OCI-LY3 (cell line): ENCODE measurements around the gene ATP1A3.

Experiments used
- H2AFZ ChIP-seq: fragments of 200-600, 300-600 bp; shearing (Covaris generic); 2 replicates; pipeline ENCODE4 v1.6.0; 2014; ENCODE audit warnings: antibody characterized with exemption, low read depth, low read length
- H3K27ac ChIP-seq: fragments of 200-600, 300-600 bp; sonication (generic); 2 replicates; pipeline ENCODE4 v1.5.1; 2014; ENCODE audit warnings: mild to moderate bottlenecking, low read length, moderate library complexity, mixed read lengths
- H3K27me3 ChIP-seq: fragments of 200-600, 300-600 bp; sonication (generic); 2 replicates; pipeline ENCODE4 v1.6.1; 2014; ENCODE audit warnings: low read depth, low read length, mixed read lengths
- H3K36me3 ChIP-seq: fragments of 200-600, 300-600 bp; sonication (generic); replicated peaks from 2 replicates; pipeline ENCODE3; 2014; ENCODE audit warnings: low read depth, low read length, mixed read lengths
- H3K4me1 ChIP-seq: fragments of 300-600, 200-600 bp; sonication (generic); 2 replicates; pipeline ENCODE4 v1.6.1; 2014; ENCODE audit warnings: low read length, mixed read lengths
- H3K4me2 ChIP-seq: fragments of 200-600, 300-600 bp; sonication (generic); 2 replicates; pipeline ENCODE4 v1.6.1; 2014; ENCODE audit warnings: low read length, mixed read lengths
- H3K4me3 ChIP-seq: fragments of 300-600, 200-600 bp; sonication (generic); 2 replicates; pipeline ENCODE4 v1.5.1; 2014; ENCODE audit warnings: antibody characterized with exemption, mild to moderate bottlenecking, low read length, moderate library complexity
- H3K79me2 ChIP-seq: fragments of 300-600, 200-600 bp; shearing (Covaris generic); 2 replicates; pipeline ENCODE4 v1.6.1; 2014; ENCODE audit warnings: mild to moderate bottlenecking, low read length, mixed read lengths
- H3K9ac ChIP-seq: fragments of 300-600, 200-600 bp; shearing (Covaris generic); 2 replicates; pipeline ENCODE4 v1.6.0; 2014; ENCODE audit warnings: mild to moderate bottlenecking, low read length, moderate library complexity
- H3K9me3 ChIP-seq: fragments of 200-600, 300-600 bp; shearing (Covaris generic); 2 replicates; pipeline ENCODE4 v1.6.1; 2014; ENCODE audit warnings: low read length, mixed read lengths; ENCODE audit not compliant: insufficient read depth
- H4K20me1 ChIP-seq: fragments of 200-600, 300-600 bp; sonication (generic); 2 replicates; pipeline ENCODE4 v1.6.1; 2016; ENCODE audit warnings: low read length, mixed read lengths; ENCODE audit not compliant: insufficient read depth
- CTCF ChIP-seq: fragments of 200-600, 300-600 bp; sonication (generic); IDR thresholded peaks from 2 replicates; pipeline ENCODE4 v1.5.1; 2014; ENCODE audit warnings: antibody characterized with exemption, low read length, low read depth
- EZH2phosphoT487 ChIP-seq: fragments of 200-600 bp; shearing (Covaris generic); IDR thresholded peaks from 2 replicates; pipeline ENCODE4 v1.6.1; 2018; ENCODE audit warnings: antibody characterized with exemption, mixed run types, low read depth

ATP1A3 gene

GRCh38 chr19:41981724-41982123 is 12.3 kb downstream of the ATP1A3 start:
- TF ChIP-seq CTCF = no peak
- TF ChIP-seq EZH2phosphoT487 = no peak
- no peaks in the 10 kb centered on the region for H3K79me2 ChIP-seq
- H3K36me3 ChIP-seq = no peaks in the 10 kb centered on the region
- H2AFZ ChIP-seq = no peak overlapping the region
- no peak overlapping the region for H3K4me3 ChIP-seq
- no peak overlapping the region for H3K9ac ChIP-seq
- H3K27ac ChIP-seq = no peak overlapping the region
- H3K4me1 ChIP-seq = no peaks in the 10 kb centered on the region
- H3K9me3 ChIP-seq = no peaks in the 10 kb centered on the region
- H4K20me1 ChIP-seq = no peaks in the 10 kb centered on the region
- no peaks in the 10 kb centered on the region for H3K27me3 ChIP-seq
- no peak overlapping the region for H3K4me2 ChIP-seq

- H3K36me3 ChIP-seq = no peaks in the 10 kb centered on the region
- no peaks in the 10 kb centered on the region for H3K4me1 ChIP-seq
- no peak overlapping the region for H3K4me3 ChIP-seq
- H3K27me3 ChIP-seq = no peaks in the 10 kb centered on the region
- no peak overlapping the region for H3K9ac ChIP-seq
- H2AFZ ChIP-seq = no peak overlapping the region
- no peaks in the 10 kb centered on the region for H4K20me1 ChIP-seq
- TF ChIP-seq EZH2phosphoT487 (no peak), CTCF (no peak)
- no peak overlapping the region for H3K27ac ChIP-seq
- H3K4me2 ChIP-seq = no peak overlapping the region
- H3K9me3 ChIP-seq = no peaks in the 10 kb centered on the region
- H3K79me2 ChIP-seq = no peaks in the 10 kb centered on the region
These were observed 15.6 kb downstream of the ATP1A3 start for GRCh38 chr19:41978470-41978869.

GRCh38 chr19:41977916-41978315 is 16.1 kb downstream of the ATP1A3 start:
- TF ChIP-seq CTCF (no peak), EZH2phosphoT487 (no peak)
- H3K27ac ChIP-seq = no peak overlapping the region
- H3K36me3 ChIP-seq = no peaks in the 10 kb centered on the region
- H3K4me2 ChIP-seq = no peak overlapping the region
- no peaks in the 10 kb centered on the region for H3K9me3 ChIP-seq
- no peak overlapping the region for H3K4me3 ChIP-seq
- H3K9ac ChIP-seq = no peak overlapping the region
- H3K4me1 ChIP-seq = no peaks in the 10 kb centered on the region
- no peaks in the 10 kb centered on the region for H3K79me2 ChIP-seq
- no peaks in the 10 kb centered on the region for H3K27me3 ChIP-seq
- no peak overlapping the region for H2AFZ ChIP-seq
- no peaks in the 10 kb centered on the region for H4K20me1 ChIP-seq

GRCh38 chr19:41974652-41975051 is 19.4 kb downstream of the ATP1A3 start:
- no peaks in the 10 kb centered on the region for H3K36me3 ChIP-seq

More at GRCh38 chr19:41974652-41975051, 19.4 kb downstream of the ATP1A3 start:
- H4K20me1 ChIP-seq = no peaks in the 10 kb centered on the region
- H2AFZ ChIP-seq = no peak overlapping the region
- no peaks in the 10 kb centered on the region for H3K4me1 ChIP-seq
- H3K9me3 ChIP-seq = no peaks in the 10 kb centered on the region
- no peak overlapping the region for H3K9ac ChIP-seq
- H3K4me2 ChIP-seq = no peak overlapping the region
- H3K79me2 ChIP-seq = no peaks in the 10 kb centered on the region
- no peak for TF ChIP-seq CTCF
- no peak for TF ChIP-seq EZH2phosphoT487
- H3K27me3 ChIP-seq = no peaks in the 10 kb centered on the region
- no peak overlapping the region for H3K4me3 ChIP-seq
- H3K27ac ChIP-seq = no peak overlapping the region
